Loucy (cell line): ENCODE measurements around the gene COL12A1.

ENCODE experiments used
- H2AFZ ChIP-seq: fragments of 200-600 bp; sonication (generic); 2 replicates; pipeline ENCODE4 v1.6.0; 2016; ENCODE audit warnings: antibody characterized with exemption, mild to moderate bottlenecking, low read length, moderate library complexity
- H3F3A ChIP-seq: fragments of 200-600 bp; 2 replicates; pipeline ENCODE4 v1.6.0; 2016; ENCODE audit warnings: antibody characterized with exemption, low read depth, mild to moderate bottlenecking
- H3K27me3 ChIP-seq: fragments of 200-600 bp; sonication (generic); 2 replicates; pipeline ENCODE4 v1.6.1; 2014; ENCODE audit warnings: low read length, mild to moderate bottlenecking; ENCODE audit not compliant: insufficient read depth, poor library complexity, severe bottlenecking
- H3K36me3 ChIP-seq: fragments of 200-600 bp; sonication (generic); 2 replicates; pipeline ENCODE4 v1.6.1; 2016; ENCODE audit warnings: low read length; ENCODE audit not compliant: insufficient read depth
- H3K4me1 ChIP-seq: fragments of 200-600 bp; sonication (generic); 2 replicates; pipeline ENCODE4 v1.5.1; 2014; ENCODE audit warnings: low read length, mild to moderate bottlenecking; ENCODE audit not compliant: insufficient read depth, poor library complexity, severe bottlenecking
- H3K4me2 ChIP-seq: fragments of 200-600 bp; sonication (generic); 2 replicates; pipeline ENCODE4 v1.6.0; 2014; ENCODE audit warnings: antibody characterized with exemption, low read length, low read depth, mild to moderate bottlenecking; ENCODE audit not compliant: poor library complexity, severe bottlenecking
- H3K4me3 ChIP-seq: fragments of 200-600 bp; sonication (generic); 2 replicates; pipeline ENCODE4 v1.5.1; 2014; ENCODE audit warnings: low read length, mild to moderate bottlenecking, mixed read lengths; ENCODE audit not compliant: poor library complexity, severe bottlenecking
- H3K79me2 ChIP-seq: fragments of 200-600 bp; sonication (generic); 2 replicates; pipeline ENCODE4 v1.6.1; 2014; ENCODE audit warnings: low read length; ENCODE audit not compliant: insufficient read depth
- H3K9ac ChIP-seq: fragments of 200-600 bp; sonication (generic); 2 replicates; pipeline ENCODE4 v1.6.0; 2014; ENCODE audit warnings: mild to moderate bottlenecking, low read depth, low read length, moderate library complexity; ENCODE audit not compliant: poor library complexity, severe bottlenecking
- H3K9me2 ChIP-seq: fragments of 200-600 bp; sonication (generic); replicated peaks from 2 replicates; pipeline ENCODE4 v1.6.1; 2016; ENCODE audit warnings: low read depth, low read length, mixed read lengths
- H3K9me3 ChIP-seq: fragments of 200-600 bp; sonication (generic); 2 replicates; pipeline ENCODE4 v1.6.1; 2014; ENCODE audit warnings: mild to moderate bottlenecking, antibody characterized with exemption, low read length, low read depth; ENCODE audit not compliant: insufficient read depth
- H4K20me1 ChIP-seq: fragments of 200-600 bp; sonication (generic); 2 replicates; pipeline ENCODE4 v1.6.0; 2014; ENCODE audit warnings: antibody characterized with exemption, low read length, mild to moderate bottlenecking; ENCODE audit not compliant: insufficient read depth, poor library complexity, severe bottlenecking
- EZH2phosphoT487 ChIP-seq: fragments of 200-600 bp; IDR thresholded peaks from 2 replicates; pipeline ENCODE4 v1.6.1; 2018; ENCODE audit warnings: antibody characterized with exemption, mild to moderate bottlenecking, moderate library complexity, borderline replicate concordance
- TF ChIP-seq, protein P1 (sequence below): fragments of 200-600 bp; sonication (generic); conservative IDR thresholded peaks from 2 replicates; pipeline ENCODE4 v1.5.1; 2014; ENCODE audit warnings: mild to moderate bottlenecking, antibody characterized with exemption, low read length

COL12A1 gene

DNA sequence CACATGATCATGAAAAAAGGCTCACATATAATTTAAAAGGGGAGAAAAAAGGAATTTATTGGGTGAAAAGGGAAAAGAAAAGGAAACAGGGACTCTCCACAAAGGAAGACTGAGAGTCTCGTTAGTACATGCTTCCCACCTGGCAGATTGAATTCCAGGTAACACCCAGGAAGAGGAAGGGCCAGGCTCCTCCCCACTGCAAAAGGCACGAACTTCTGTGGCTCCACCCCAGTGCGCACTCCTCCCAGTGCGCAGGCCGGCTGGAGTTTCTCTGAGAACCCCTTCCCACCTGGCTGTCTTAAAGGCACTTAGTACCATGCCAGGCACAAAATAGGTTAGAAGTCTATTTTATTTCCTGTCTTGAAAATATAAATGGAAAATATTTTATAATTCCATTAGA lies 129.8 kb downstream of the COL12A1 start:
- Histone ChIP-seq H3K27me3 (no peaks in the 10 kb centered on the region), H3K4me2 (no peak overlapping the region), H3K79me2 (no peaks in the 10 kb centered on the region), H3K36me3 (no peaks in the 10 kb centered on the region), H3K9me2 (no peaks in the 10 kb centered on the region), H3K9ac (no peak overlapping the region), H3K4me1 (no peaks in the 10 kb centered on the region), H3K9me3 (no peaks in the 10 kb centered on the region; the same call in 1 of the 2 replicates), H2AFZ (no peak overlapping the region), H3K4me3 (no peak overlapping the region), H3F3A (no peaks in the 10 kb centered on the region), H4K20me1 (no peaks in the 10 kb centered on the region)
- TF ChIP-seq EZH2phosphoT487: no peak
- TF ChIP-seq, protein P1, sequence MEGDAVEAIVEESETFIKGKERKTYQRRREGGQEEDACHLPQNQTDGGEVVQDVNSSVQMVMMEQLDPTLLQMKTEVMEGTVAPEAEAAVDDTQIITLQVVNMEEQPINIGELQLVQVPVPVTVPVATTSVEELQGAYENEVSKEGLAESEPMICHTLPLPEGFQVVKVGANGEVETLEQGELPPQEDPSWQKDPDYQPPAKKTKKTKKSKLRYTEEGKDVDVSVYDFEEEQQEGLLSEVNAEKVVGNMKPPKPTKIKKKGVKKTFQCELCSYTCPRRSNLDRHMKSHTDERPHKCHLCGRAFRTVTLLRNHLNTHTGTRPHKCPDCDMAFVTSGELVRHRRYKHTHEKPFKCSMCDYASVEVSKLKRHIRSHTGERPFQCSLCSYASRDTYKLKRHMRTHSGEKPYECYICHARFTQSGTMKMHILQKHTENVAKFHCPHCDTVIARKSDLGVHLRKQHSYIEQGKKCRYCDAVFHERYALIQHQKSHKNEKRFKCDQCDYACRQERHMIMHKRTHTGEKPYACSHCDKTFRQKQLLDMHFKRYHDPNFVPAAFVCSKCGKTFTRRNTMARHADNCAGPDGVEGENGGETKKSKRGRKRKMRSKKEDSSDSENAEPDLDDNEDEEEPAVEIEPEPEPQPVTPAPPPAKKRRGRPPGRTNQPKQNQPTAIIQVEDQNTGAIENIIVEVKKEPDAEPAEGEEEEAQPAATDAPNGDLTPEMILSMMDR: no peak

- no peaks in the 10 kb centered on the region; the same call in 1 of the 2 replicates for H3K9me3 ChIP-seq
- TF ChIP-seq EZH2phosphoT487: no peak
- TF ChIP-seq, protein P1: no peak
- H3K9ac ChIP-seq: no peak overlapping the region
- no peaks in the 10 kb centered on the region for H3K27me3 ChIP-seq
- H3K4me3 ChIP-seq: no peak overlapping the region
- no peaks in the 10 kb centered on the region for H3K4me1 ChIP-seq
- H3K36me3 ChIP-seq: no peaks in the 10 kb centered on the region
- no peak overlapping the region for H2AFZ ChIP-seq
- H3F3A ChIP-seq: no peaks in the 10 kb centered on the region
- H3K9me2 ChIP-seq: no peaks in the 10 kb centered on the region
- H3K79me2 ChIP-seq: no peaks in the 10 kb centered on the region
- no peak overlapping the region for H3K4me2 ChIP-seq
- H4K20me1 ChIP-seq: no peaks in the 10 kb centered on the region
Observed at GRCh38 chr6:75070244-75070643, 135.6 kb downstream of the COL12A1 start.

GRCh38 chr6:75065523-75065922 lies 140.3 kb downstream of the COL12A1 start:
- H3K9me2 ChIP-seq: no peaks in the 10 kb centered on the region
- no peaks in the 10 kb centered on the region for H3K4me1 ChIP-seq
- no peaks in the 10 kb centered on the region for H3K36me3 ChIP-seq
- no peak overlapping the region for H3K4me2 ChIP-seq
- H3K9ac ChIP-seq: no peak overlapping the region
- no peaks in the 10 kb centered on the region for H3K79me2 ChIP-seq
- no peak for TF ChIP-seq EZH2phosphoT487
- TF ChIP-seq, protein P1: no peak
- no peaks in the 10 kb centered on the region for H4K20me1 ChIP-seq
- no peak overlapping the region for H2AFZ ChIP-seq
- no peak overlapping the region for H3K4me3 ChIP-seq
- H3F3A ChIP-seq: no peaks in the 10 kb centered on the region
- H3K9me3 ChIP-seq: no peaks in the 10 kb centered on the region; the same call in 1 of the 2 replicates
- H3K27me3 ChIP-seq: no peaks in the 10 kb centered on the region
